ENCODE results near the gene GRM5.
"Not testable (repeated sequence)": the region's sequence is repeated elsewhere in the genome, so short reads cannot be mapped to it uniquely, and the experiment has no call there.

DNA sequence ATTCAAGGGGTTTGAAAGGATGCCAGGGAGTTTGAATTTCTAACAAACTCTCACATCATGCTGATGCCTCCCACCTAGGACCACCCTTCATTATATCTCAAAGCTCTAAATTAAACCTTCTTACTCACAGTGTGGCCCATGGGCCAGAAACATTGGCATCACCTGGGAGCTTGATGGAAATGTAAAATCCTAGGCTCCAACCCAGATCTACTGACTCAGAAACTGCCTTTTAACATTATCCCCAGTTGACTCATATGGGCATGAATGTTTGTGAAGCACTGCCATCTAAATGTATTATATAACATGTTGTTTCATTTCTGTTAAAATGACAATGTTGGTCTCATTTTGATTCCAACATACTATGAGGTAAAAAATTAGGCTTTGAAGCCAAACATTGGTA, 90.3 kb downstream of the GRM5 start:
- not testable (repeated sequence) for TF ChIP-seq POLR2AphosphoS5 (IDR thresholded peaks at IDR 0.05; ENCODE audit: low read depth, low read length); POLR2A (IDR thresholded peaks at IDR 0.05; ENCODE audit: low read depth, low read length); PAX5 (IDR thresholded peaks at IDR 0.05; ENCODE audit: insufficient read depth, low read length, severe bottlenecking)
